ENCODE results near the gene ROR1. TPM values are rescaled to one million over a fixed set of nuclear protein-coding genes. Genes with fewer than 3 reads are reported as not detected.

Gene ROR1
- total and polyA plus RNA-seq, 12 donors, result 2.9 to 36.2 (median 15.3) TPM

DNA sequence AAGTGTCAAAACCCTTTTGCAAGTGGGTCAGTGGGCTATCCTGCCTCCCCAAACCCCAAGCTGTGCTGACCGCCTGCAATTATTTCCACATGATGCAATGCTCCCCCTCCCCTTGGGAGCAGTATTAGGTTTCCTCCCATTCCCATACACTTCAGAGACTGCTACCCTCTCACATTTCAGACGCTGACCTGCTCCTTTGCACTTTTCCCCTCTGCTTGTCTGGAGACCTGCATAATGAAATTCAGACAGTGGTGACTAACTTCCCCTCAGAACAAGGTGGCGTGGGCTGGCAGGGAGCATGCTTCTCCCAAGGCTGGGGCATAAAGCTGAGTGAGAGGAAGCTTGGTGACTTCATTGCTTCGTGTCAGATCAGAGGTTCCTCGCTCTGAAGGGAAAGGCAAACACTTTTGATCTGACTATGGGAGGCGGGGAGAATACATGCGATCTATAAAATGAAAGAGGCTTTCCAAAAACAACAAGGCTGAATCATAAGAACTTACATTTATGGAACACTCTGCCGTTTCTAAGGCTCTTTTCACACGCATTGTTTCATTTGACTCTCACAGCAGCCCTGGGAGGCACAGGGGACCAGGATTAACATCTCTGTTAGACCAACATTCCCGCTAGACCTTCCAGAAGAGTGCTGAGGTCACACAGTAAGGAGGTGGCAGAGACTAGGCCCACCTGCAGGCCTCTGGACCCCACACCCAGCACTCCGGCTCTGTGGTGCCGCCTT lies 27.5 kb upstream of the ROR1 start:
- Histone ChIP-seq H3K9me3 (no peaks in the 10 kb centered on the region), H3K4me1 (peaks cover 0 to 14% (median 6%) of the 10 kb centered on the region in 9 donors), H3K27ac (no peak overlapping the region), H3K4me3 (no peak overlapping the region), H3K27me3 (no peaks in the 10 kb centered on the region), H3K36me3 (no peaks in the 10 kb centered on the region)
- intact Hi-C loops (cut with DNase I), result no loop called here
- TF ChIP-seq, protein P1, sequence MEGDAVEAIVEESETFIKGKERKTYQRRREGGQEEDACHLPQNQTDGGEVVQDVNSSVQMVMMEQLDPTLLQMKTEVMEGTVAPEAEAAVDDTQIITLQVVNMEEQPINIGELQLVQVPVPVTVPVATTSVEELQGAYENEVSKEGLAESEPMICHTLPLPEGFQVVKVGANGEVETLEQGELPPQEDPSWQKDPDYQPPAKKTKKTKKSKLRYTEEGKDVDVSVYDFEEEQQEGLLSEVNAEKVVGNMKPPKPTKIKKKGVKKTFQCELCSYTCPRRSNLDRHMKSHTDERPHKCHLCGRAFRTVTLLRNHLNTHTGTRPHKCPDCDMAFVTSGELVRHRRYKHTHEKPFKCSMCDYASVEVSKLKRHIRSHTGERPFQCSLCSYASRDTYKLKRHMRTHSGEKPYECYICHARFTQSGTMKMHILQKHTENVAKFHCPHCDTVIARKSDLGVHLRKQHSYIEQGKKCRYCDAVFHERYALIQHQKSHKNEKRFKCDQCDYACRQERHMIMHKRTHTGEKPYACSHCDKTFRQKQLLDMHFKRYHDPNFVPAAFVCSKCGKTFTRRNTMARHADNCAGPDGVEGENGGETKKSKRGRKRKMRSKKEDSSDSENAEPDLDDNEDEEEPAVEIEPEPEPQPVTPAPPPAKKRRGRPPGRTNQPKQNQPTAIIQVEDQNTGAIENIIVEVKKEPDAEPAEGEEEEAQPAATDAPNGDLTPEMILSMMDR (IDR thresholded peaks at IDR 0.05), result no peak
- WGBS, 2 donors, result 75 to 77% methylated on average over 12 of the region's 12 CpGs
- DNase-seq, result no peak
- no peak for ATAC-seq

DNA sequence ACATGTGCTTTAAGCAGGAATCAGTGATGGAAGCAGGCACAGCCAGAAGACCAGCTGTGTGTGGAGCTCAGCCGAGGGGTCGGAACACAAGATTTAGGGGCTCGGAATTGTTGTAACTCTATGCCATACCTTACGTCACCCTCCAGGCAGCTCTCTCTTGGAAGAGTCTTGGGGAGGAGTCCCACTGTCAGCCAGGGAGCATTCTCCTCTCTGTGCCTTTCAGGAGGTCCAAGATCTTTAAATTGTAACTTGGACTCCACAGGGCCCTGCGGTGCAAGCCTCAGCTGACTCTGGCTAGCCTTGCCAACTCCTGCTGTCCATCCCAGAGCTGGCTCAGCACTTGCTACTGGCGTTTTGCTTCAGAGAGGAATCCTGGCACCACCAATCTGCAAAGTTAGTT lies 26.4 kb upstream of the ROR1 start:
- Histone ChIP-seq H3K4me1 (peaks cover 0 to 14% (median 6%) of the 10 kb centered on the region in 9 donors), H3K27ac (peak overlapping the region in 3 of 10 donors; percentile 15 to 39 (median 36)), H3K36me3 (no peaks in the 10 kb centered on the region), H3K4me3 (no peak overlapping the region), H3K9me3 (no peaks in the 10 kb centered on the region), H3K27me3 (no peaks in the 10 kb centered on the region)
- ATAC-seq (peak; percentile 49 to 84 (median 71)), DNase-seq (peak; percentile 22 to 25)
- 55 to 60% methylated on average over 6 of the region's 6 CpGs for WGBS, 2 donors
- intact Hi-C loops (cut with DNase I), result no loop called here
- TF ChIP-seq, protein P1 (IDR thresholded peaks at IDR 0.05), result no peak

DNA sequence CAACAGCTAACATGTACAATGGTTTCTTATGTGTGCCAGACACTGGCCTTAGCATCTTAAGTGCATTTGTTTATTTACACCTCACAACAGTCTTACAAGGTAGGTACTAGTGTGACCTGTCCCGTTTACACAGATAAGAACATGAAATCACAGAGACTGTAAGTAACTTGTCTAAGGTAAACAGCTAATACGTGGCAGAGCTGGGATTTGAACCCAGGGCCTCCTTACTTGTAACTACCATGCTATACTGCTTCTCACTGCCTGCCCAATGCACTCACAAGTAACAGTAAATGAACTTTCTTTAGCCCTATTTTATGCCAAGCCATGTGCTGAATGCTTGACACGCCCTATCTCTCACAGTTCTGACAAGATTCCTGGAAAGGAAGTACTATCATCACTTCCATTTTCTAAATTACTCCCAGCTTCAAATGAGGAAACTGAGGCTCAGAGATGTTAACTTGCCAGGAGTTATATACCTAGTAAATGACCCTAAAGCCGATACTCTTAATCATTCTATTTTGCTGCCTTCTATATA lies 25.7 kb upstream of the ROR1 start:
- Histone ChIP-seq H3K9me3 (no peaks in the 10 kb centered on the region), H3K27me3 (no peaks in the 10 kb centered on the region), H3K27ac (peak overlapping the region in 1 of 10 donors; percentile 39), H3K4me1 (peaks cover 0 to 14% (median 6%) of the 10 kb centered on the region in 9 donors), H3K4me3 (no peak overlapping the region), H3K36me3 (no peaks in the 10 kb centered on the region)
- WGBS, 2 donors, result 78 to 83% methylated on average over 4 of the region's 4 CpGs
- TF ChIP-seq, protein P1 (IDR thresholded peaks at IDR 0.05), result no peak
- DNase-seq, result no peak
- peak in 1 of 8 donors; percentile 6 for ATAC-seq
- intact Hi-C loops (cut with DNase I), result no loop called here

DNA sequence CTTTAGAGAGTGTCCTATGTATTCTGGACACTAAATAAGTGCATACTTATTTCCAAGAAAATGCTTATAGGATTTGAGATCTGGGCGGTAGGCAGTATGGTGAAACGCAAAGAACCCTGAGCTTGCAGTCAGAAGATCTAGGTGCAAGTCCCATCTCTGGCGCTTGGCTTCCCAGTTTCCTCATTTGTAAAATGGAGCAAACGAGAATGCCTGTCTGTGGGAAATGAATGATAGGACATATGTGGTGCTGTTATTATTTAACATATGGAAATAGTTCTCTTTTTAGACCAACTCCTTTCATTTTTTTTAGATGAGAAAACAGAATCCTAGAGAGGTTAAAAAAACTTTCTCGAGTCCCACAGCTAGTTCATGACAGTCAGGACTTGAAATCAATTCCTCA lies 25.2 kb upstream of the ROR1 start:
- Histone ChIP-seq H3K36me3 (no peaks in the 10 kb centered on the region), H3K4me3 (no peak overlapping the region), H3K27me3 (no peaks in the 10 kb centered on the region), H3K4me1 (peaks cover 0 to 14% (median 6%) of the 10 kb centered on the region in 9 donors), H3K27ac (no peak overlapping the region), H3K9me3 (no peaks in the 10 kb centered on the region)
- DNase-seq (no peak), ATAC-seq (no peak)
- intact Hi-C loops (cut with DNase I), result no loop called here
- WGBS, 2 donors, result 87 to 93% methylated on average over 5 of the region's 5 CpGs
- TF ChIP-seq, protein P1 (IDR thresholded peaks at IDR 0.05), result no peak

Measured in heart right ventricle (tissue), 16 donors.